ENCODE data around the gene SMIM32. TPM values are rescaled to one million over a fixed set of nuclear protein-coding genes. Genes with fewer than 3 reads are reported as not detected.

The SMIM32 gene
- total and polyA plus RNA-seq, 2 donors (not counting 3 experiments of a cell fraction or from before 2014, with no cell fraction given), result not detected

GRCh38 chr5:136197462-136198142 lies 4.6 kb upstream of the SMIM32 start:
- TF ChIP-seq CTCF (IDR thresholded peaks at IDR 0.05; ENCODE audit: extremely low read depth in 1 of 2, insufficient read depth in 1 of 2, low read depth in 1 of 2, low read length in 2 of 2) (no peak), JUN (IDR thresholded peaks at IDR 0.05; ENCODE audit: borderline replicate concordance, insufficient read depth, insufficient read length, low read depth) (no peak), GATA2 (IDR thresholded peaks at IDR 0.05; ENCODE audit: insufficient read depth, insufficient read length, low read depth, low read length) (no peak), MYC (IDR thresholded peaks at IDR 0.05; ENCODE audit: low read depth, low read length) (no peak), POLR2A (IDR thresholded peaks at IDR 0.05; ENCODE audit: low read depth, low read length) (no peak), MAX (IDR thresholded peaks at IDR 0.05; ENCODE audit: insufficient read depth, insufficient read length) (no peak), EZH2 (IDR thresholded peaks at IDR 0.05; ENCODE audit: borderline replicate concordance, low read depth, low read length, severe bottlenecking) (no peak), FOS (IDR thresholded peaks at IDR 0.05; ENCODE audit: borderline replicate concordance, insufficient read depth, low read length) (no peak), POLR2AphosphoS5 (IDR thresholded peaks at IDR 0.05; ENCODE audit: insufficient read depth, low read depth, low read length) (no peak)
- no peaks in the 10 kb centered on the region for H3K9me1 ChIP-seq (replicated peaks; ENCODE audit: control insufficient read depth, extremely low read depth, insufficient read depth, low read length)
- ChIA-PET CTCF (no interaction called here), POLR2A (no interaction called here)
- no peaks in the 10 kb centered on the region for H3K36me3 ChIP-seq (ENCODE audit: control insufficient read depth in 2 of 2, extremely low read depth in 1 of 2, insufficient read depth in 2 of 2, low read length in 2 of 2)
- no peaks in the 10 kb centered on the region for H3K9me3 ChIP-seq (replicated peaks; ENCODE audit: control insufficient read depth, insufficient read depth, low read length)
- dilution Hi-C loops (cut with MboI; ENCODE audit: extremely low pct_ligation_motif_present, low sequenced_read_pairs), result no loop called here
- H3K27me3 ChIP-seq (ENCODE audit: control insufficient read depth in 2 of 2, insufficient read depth in 2 of 2, low read length in 2 of 2), result peaks cover 38 to 39% of the 10 kb centered on the region in 2 experiments
- no peak overlapping the region for H3K9ac ChIP-seq (replicated peaks; ENCODE audit: extremely low read depth, insufficient read depth, low read length)
- H3K27ac ChIP-seq (ENCODE audit: insufficient read depth, low read depth, low read length), result no peak overlapping the region
- H3K4me2 ChIP-seq (ENCODE audit: insufficient read depth, low read length), result no peak overlapping the region
- no peaks in the 10 kb centered on the region for H3K79me2 ChIP-seq (ENCODE audit: control insufficient read depth, insufficient read depth, low read length)
- H2AFZ ChIP-seq (ENCODE audit: low read depth, low read length), result no peak overlapping the region
- intact Hi-C loops (cut with micrococcal nuclease), result no loop called here
- no peaks in the 10 kb centered on the region for H3K4me1 ChIP-seq (ENCODE audit: control insufficient read depth, extremely low read depth, insufficient read depth, low read length)
- no peak for DNase-seq (ENCODE audit: low read depth, low spot score)
- H4K20me1 ChIP-seq (replicated peaks; ENCODE audit: control insufficient read depth, extremely low read depth, insufficient read depth, low read length), result no peaks in the 10 kb centered on the region
- no peak for FAIRE-seq
- no peak overlapping the region for H3K4me3 ChIP-seq (replicated peaks in 1 of 3; ENCODE audit: insufficient read depth in 1 of 3, low read depth in 1 of 3, low read length in 3 of 3)
- no TSS peak for BruUV-seq (replicated peaks)

Measured in endothelial cell of umbilical vein (primary cell).